Activated CD4-positive, CD25-positive, alpha-beta regulatory T cell treated with anti-CD3 and anti-CD28 coated beads, Interleukin-2, amount 50 U/mL, for 72 hours (primary cell): ENCODE results near the gene LIN37.
"Not testable (repeated sequence)": the region's sequence is repeated elsewhere in the genome, so short reads cannot be mapped to it uniquely, and the experiment has no call there.

Source experiments
- DNase-seq: peaks from one replicate; pipeline ENCODE4 v3.0.0; 2021

LIN37 gene

DNA sequence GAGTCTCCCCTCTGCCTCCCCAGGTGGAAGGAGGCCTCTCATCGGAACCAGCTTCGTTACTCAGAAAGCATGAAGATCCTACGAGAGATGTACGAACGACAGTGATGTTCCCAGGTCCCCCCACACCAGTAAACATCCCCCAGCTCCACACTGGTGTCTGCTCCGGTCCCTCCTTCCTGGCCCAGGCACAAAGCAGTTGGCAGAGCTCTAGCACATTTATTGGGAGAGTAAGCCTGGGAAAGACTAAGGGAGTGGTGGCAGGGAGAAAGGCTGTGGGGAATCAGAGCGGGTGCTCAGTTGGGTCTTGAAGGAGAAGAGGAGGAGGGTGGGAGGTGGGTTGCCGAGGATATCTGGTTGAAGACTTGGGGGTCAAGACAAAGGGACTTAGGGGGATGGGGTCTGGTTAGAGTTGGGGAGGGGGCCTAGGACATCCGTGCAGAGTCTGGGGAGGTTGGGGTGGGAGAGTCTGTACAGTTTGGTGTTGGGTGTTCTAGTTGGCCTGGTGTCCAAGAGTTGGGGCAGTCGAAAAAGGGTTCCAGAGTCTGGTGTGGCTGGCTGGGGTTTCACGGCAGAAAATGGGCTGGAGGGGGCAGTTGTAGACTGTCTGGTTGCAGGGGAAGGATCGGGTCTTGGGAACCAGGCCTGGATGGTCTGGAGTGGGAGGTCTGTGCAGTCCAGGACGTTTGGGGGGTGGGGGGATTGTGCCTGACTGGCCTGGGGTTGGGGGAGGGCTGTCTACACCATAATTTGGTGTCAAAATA is 6.2 kb downstream of the LIN37 start:
- no peak for DNase-seq

DNA sequence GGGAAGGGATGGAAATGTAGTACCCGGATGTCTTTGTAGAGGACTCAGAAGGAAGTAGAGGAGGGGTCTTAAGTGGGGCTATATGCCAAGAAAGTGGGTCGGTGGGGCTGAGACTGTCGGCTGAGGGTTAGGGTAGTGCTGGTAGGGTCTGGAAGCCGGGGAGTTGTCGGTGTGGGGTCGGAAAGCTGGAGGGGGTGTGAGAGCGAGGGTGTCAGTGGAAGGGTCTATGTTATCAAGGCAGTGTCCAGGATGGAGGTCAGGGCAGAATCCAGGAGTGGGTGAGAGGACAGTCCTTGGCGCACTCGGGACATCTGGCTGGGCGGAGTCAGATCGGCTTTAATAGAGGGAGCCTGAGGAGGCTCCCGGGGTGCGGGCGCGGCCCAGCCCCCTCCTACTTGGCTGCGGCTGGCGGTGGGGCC is 6.8 kb downstream of the LIN37 start:
- no peak for DNase-seq

DNA sequence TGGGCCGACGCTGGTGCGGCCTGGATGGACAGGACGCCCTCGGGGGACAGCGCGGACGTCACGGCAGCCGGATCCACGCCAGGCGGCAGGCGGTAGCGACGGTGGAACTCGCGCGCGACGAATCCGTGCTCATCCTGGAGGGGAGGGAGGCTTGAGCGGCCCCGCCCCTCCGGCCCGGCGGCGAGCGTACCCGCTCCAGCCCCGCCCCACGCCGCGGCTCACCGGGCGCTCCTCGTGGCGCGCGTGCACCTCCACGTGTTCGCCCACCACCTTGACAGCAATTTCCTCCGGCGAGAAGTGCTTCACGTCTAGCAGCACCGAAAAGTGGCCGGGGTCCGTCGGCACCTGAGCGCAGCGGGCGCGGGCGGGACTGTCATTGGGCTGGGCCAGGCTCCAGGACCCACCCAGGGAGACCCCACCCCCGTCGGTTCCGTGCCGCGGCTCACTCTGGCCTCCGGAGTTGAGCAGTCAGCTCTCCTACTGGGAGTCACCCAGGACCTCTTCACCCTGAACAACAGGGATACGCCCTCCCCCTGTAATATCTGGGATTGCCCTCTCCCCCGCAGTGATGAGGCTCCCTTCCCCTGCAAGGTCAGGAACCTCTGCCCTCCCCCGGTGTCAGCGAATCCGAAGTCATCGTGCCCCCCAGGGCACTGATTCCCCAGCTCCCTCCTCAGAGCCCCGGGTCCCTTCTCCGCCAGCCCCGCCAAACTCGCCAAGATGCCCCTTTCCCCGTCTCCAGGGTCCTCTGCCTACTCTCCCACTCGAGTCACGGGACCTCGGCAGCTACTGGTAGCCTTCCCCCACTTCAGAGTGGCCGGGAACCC is 7.4 kb downstream of the LIN37 start:
- DNase-seq = no peak

DNA sequence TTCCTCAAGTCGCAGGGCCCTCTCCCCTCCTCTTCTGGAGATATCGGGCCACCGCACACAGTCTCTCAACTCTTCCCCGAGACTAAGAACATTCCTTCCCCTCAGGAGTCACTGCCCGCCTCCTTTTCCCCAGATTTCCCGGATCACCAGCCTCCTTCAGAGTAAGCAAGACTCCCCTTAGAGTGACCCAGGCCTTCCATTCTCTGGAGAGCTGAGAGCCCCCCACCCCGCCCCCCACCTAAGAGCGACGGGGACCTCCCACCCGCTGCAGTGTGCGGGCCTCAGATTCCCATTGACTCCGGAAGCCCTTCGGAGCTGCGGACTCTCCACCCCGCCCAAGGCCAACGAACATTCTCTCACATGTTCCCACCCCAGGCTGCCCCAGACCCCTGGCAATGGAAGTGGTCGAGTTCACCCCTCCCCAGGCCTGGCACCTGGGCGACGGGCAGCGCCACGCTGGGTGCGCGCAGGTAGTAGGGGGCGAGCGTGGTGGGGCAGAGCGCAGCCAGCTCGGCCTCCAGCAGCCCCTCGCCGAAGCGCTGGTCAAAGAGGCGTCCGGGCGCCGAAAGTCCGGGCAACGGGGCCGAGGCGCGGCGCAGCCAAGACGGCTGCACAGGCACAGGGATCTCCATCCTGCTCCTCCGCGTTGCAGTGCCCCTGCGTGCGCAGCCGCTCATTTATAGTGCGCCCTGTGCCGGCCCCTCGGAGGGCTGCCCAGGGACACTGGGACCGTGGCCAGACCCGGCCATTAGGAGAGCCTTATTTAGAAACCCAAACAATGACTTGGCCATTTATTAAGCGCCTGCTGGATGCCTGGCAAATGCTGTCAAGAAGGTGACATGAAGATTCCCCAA is 8.2 kb downstream of the LIN37 start, which contains the start of gene HSPB6:
HSPB6 (minus strand) TSS at position 653 of the 854 bp plus-strand sequence; CDS start at position 632, 21 bp downstream.
- DNase-seq = no peak

DNA sequence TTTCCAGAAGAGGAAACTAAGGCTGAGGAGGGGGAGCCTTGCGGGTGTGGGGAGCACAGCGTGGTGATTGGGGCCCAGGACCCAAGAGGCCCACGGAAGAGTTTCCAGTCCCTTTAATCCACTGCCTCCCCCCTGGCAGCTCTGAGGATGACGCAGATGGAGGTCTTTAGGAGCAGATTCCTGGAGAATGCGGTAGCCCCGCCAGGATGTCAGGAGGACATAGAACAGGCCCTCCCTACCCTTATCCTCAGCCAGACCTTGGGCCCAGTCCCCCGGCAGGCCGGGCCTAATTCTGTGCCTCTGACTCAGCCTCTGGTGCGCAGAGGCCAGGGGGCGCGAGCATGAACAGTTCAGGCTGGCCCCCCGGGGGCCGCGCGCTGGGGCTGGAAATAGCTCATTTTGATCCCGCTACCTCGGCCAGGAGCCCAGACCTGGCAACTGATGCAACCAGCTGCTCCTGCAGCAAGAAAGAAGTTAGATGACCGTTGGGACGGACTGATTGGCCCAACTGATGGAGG is 8.9 kb downstream of the LIN37 start:
- peak; percentile 52 for DNase-seq

DNA sequence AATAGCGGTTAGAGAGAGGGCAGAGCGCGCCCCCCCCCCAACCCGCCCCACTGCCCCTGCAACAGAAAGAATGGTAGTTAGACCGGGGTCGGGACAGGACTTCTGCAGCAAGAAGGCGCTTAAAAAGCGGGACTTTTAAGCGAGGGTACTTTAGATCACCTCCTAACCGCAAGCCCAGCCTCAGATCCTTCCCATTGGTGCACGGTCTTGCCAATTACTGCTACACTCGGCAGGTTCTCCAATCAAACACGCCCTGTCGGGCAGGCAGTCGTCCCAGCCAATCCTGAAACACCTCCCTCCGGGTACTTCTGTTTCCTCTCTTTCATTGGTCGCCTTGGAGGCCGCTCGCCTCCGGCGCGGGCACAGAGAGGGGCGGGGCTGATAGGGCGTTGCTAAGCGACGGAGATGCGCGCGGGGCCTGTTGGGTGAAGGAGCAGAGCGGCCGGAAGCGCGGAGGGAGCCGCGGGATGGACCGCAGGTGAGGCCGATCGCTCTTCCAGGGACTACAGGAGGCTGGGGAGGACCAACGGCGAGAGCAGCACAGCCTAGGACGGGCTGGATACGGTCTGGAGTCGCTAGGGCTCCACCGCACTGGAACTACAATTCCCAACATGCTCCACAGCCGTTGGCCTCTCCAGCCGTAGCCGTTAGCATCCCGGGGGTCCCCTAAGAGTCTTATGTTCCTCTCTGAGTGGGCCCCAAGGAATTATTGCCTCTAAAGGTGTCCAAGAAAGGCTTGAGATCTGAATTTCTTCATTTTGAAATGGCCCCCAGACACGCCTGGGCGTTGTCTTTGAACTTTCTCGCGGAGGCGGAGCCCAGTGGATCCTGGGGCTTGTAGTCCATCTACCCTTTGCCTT is 9.6 kb downstream of the LIN37 start, which contains the start of gene PROSER3:
PROSER3 (plus strand) TSS at position 428 of the 860 bp plus-strand sequence; CDS start at position 468, 40 bp downstream.
- DNase-seq = peak; percentile 98

DNA sequence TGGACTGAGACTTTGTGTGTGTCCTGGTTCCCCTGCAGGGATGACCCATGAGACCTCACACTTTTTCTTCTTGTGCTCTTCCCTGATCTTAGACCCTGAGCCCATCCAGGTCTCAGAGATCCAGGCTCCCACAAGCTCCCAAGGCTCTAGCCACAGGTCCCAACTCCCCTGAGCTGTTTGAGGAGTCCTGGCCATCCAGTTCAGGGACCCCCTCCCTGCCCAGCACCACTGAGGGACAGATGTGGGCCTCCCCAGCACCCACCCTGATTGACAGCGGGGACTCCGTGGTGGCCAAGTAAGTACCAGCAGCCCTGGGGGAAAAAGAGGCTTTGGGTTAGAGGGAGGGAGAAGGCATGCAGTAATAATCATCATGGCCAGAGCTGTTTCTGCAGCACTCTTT is 11.3 kb downstream of the LIN37 start:
- no peak for DNase-seq

DNA sequence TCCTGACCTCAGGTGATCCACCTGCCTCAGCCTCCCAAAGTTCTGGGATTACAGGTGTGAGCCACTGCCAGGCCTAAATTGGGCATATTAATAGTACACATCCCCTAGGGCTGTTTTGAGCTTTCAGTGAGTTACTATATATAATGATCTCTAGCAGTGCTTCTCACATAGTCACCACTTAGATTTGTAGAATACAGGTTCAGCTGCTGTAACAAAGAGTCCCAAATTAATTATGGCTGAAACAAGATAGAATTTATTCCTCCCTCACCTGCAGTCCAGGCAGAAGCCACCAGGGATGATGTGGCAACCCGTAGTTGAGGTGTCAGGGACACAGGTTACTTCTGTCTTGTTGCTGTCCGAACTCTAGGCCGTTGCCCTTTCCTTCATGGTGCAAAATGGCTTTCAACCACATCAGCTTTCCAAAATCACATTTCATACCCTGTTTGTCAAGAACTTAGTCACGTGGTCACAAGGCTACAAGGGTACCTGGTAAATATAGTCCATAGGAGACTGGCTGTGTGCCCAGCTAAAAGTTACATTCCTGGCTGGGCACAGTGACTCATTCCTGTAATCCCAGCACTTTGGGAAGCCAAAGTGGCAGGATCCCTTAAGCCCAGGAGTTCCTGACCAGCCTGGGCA is 12.5 kb downstream of the LIN37 start:
- DNase-seq = no peak

DNA sequence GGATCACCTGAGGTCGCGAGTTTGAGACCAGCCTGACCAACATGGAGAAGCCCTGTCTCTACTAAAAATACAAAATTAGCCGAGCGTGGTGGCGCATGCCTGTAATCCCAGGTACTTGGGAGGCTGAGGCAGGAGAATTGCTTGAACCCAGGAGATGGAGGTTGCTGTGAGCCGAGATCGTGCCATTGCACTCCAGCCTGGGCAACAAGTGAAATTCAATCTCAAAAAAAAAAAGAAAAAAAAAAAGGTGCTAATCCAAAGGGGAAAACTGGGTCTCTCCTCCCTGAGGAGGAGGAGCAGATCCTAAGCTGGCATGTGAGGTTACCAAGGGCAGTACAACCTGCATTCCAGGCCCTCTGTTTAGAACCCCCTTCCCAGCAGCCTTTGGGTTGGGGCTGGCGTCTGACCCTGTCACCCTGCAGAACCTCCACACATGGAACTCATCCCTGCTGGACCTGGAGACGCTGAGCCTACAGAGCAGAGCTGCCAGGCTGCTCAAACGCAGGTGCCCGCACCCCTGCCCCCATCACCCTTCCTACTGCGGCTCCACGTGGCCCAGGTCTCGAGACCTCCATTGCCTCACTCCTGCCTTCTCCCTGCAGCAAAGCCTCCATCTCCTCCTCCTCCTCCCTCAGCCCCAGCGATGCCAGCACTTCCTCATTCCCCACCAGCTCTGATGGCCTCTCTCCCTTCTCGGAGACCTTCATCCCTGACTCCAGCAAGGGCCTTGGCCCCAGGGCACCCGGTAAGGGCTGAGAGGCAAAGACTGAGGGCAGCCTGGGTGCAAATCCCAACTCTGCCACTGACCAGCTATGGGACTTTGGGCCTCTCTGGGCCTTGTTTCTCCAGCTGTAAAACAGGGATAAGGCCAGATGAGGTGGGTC is 16.3 kb downstream of the LIN37 start:
- DNase-seq = no peak

DNA sequence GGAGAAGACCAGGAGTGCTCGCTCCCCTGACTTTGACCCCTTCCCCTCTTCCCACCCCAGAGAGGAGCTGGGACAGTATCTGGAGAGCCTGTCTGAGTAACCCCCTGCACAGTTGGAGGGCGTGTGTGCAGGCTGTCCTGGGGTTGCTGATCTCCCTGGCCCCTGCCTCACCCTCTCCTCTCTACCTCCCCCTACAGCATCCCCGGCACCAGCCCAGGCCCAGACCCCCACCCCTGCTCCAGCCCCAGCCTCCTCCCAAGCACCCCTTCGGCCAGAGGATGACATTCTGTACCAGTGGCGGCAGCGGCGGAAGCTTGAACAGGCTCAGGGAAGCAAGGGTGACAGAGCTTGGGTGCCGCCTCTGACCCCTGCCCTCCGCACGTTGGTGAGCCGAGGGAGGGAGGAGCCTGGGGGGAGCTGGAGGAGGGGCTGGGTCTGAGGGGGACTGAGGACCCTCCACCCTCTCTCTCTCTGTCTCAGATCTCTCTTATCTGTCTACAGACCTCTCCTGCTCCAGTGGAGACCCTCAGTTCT is 18.3 kb downstream of the LIN37 start:
- no peak for DNase-seq

DNA sequence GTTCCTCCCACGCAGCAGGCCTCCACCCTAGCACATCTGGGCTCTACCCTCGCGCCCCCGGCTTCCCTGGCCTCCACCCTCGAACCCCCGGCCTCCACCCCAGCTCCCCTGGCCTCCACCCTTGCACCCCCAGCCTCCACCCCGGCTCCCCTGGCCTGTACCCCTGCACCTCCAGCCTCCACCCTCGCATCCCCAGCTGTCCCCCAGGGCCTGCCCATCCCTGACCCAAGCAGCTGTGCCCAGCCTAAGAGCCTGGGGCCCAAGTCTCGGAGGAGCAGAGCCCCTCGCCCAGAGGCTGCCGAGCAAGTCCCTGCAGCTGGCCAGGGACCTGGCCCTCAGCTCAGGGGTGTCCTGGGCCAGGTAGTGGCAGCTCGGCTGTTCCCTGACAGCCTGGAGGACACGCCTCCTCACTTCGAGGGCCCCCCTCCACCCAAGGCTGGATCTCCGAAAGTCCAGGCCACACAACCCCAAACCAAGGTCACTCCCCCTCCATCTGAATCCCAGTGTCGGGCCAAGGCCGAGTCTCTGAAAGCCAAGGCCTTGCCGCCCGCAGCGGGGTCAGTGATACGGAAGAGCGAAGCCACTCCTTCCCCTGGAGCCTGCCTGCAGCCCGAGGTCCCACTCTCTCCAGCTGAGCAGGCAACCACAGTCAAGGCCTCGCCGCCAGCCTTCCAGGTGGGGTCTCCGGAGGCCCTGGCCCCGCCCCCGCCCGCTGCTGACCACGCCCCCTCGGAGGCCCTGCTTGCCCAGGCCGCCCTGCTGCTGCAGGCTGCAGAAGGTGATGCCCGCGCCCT is 19.1 kb downstream of the LIN37 start:
- DNase-seq = no peak

DNA sequence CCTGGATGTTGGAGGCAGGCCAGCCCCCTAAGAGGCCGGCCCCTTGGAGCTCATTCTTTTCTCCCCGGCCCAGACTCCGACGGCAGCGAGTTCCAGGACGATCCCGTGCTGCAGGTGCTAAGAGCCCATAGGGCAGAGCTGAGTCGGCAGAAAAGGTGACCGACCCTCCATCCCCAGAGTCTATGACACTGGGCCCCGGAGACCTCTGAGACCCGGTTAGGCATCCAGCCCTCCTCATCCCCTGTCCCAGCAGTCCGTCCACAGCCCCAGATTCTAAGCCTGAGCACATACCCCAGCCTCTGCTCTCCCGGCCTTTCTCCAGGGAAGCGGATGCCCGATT is 19.7 kb downstream of the LIN37 start:
- no peak for DNase-seq

DNA sequence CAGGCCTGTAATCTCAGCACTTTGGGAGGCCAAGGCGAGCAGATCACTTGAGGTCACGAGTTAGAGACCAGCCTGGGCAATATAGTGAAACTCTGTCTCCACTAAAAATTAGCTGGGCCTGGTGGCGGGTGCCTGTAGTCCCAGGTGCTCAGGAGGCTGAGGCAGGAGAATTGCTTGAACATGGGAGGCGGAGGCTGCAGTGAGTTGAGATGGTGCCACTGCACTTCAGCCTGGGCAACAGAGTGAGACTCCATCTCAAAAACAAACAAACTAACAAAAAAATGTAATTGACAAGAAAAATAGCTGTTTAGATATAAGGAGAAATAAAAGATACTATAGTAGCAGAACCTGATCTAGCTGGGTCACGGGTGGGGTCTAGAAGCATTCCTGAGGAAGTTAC is 24.0 kb downstream of the LIN37 start:
- DNase-seq = not testable (repeated sequence)

DNA sequence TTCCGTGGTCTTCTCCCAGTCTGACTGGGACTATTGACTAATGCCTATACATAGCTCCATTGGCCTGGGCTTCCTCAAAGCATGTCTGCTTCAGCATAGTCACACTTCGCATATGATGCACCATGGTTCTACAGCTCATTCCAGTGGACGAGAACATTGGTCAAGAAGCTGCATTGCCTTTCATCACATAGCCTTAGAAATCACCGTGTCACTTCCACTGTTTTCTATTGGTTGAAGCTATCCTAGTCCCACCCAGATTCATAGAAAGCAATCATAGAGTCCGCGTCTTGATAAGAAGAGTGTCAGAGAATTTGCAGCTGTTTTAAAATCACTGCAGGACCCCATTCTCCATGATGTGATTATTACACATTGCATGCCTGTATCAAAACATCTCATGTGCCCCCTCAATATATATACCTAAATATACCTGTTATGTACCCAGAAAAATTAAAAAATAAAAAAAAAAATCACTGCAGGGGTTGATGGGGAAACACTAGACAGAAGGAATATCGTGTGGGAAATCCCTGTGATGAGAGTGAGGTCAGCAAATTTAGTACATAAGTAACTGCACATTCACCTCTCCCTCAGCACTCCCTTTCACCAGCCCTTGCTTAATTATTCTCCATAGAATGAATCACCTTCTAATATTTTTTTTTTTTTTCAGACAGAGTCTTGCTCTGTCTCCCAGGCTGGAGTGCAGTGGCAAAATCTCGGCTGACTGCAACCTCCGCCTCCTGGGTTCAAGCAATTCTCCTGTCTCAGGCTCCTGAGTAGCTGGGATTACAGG is 24.8 kb downstream of the LIN37 start:
- no peak for DNase-seq

DNA sequence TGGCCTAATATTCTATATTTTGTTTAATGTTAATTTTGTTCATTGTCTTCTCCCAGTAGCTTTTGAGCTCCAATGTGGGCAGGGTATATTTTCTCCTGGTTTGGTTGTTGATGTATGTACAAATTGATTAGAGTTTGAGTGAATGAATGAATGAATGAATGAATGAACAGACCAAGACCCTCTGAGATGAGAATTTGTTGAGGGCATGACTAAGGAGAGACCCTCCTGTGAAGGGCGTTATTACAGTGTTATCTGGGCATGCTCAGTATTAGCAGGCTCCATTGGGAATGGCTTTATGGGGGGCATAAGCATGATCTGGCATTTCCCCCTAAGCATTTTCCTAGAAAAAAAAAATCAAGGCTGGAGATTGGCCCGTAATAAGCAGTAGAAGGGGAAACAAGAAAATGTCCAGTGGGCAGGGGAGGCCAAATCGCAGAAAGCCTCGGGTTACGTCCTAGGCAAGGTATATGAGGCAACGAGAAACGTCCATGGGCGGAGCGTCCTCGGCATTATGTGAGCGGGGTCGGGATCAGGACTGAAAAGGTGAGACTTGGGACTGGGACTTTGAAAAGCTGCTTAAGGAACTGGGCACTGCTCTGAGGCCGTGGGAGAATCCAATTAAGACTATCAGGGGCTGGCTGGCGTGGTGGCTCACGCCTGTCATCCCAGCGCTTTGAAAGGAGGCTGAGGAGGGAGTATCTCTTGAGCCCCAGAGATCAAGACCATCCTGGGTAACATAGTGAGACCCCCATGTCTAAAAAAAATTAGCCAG is 26.1 kb downstream of the LIN37 start:
- no peak for DNase-seq

DNA sequence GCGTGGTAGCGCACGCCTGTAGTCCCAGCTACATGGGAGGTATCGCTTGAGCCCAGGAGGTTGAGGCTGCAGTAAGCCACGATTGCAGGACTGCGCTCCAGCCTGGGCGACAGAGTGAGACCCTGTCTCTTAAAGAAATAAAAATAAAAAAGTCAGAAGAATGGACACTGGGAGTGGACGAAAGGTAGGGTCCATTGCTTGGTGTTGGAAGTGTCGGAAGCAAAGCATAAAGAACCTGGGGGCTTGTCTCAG is 26.6 kb downstream of the LIN37 start:
- no peak for DNase-seq

DNA sequence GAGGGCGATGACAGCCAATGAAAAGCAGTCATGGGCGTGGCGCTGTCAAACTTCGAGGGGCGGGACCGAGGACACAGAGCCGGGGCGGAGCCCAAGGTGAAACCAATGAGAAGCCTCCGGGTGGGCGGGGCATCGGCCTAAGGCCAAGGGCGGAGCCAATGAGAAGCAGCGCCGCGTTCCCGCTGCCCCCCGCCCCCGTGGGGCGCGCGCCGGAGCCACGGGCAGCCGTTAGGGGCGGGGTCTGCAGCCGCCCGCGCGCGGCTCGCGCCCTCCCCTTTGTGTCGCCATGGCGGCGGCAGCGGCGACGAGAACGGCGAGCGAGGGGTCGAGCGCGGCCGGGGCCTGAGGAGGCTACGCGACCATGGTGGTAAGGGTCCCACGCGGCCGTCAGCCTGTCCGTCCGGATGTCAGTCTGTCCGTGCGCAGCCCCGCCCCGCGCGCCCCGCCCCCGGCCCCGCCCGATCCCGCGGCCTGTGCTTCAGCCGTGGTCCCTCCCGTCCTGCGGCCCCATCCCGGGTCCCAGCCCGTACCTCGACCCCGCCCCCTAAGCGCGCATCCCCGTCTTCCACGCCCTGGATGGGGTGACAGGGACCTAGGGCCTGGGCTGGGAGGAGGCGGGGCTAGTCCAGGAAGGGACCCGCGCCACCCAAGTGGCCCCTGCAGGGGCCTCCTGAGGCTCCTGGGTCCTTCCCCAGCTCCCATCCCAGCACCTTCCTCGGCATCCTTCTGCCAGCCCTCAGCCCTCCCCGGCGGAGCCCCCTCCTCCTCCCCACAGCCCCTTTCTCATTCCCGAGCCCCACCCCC is 27.1 kb downstream of the LIN37 start, which contains the start of gene ARHGAP33:
ARHGAP33 (plus strand) TSS at position 267 of the 804 bp plus-strand sequence; CDS start at position 362, 95 bp downstream.
- peak; percentile 99 for DNase-seq
